CD4-positive, alpha-beta T cell treated with Interleukin-2 at 100 ng/mL for 4 hours (primary cell): ENCODE measurements around the gene REEP1.
"Not testable (repeated sequence)": the region's sequence is repeated elsewhere in the genome, so short reads cannot be mapped to it uniquely, and the experiment has no call there.

Source experiments
- DNase-seq: peaks from one replicate; pipeline ENCODE4 v3.0.0-alpha.2; 2020; ENCODE audit warnings: low spot score

The REEP1 gene

GRCh38 chr2:86283411-86284030, 53.9 kb downstream of the REEP1 start:
- DNase-seq = no peak

GRCh38 chr2:86281066-86281700, 56.2 kb downstream of the REEP1 start:
- DNase-seq = no peak

- no peak for DNase-seq
These were observed 57.2 kb downstream of the REEP1 start for GRCh38 chr2:86280191-86280667.

- DNase-seq = no peak
These were observed 61.5 kb downstream of the REEP1 start for GRCh38 chr2:86275962-86276361.

- DNase-seq = no peak
These were observed 62.0 kb downstream of the REEP1 start for GRCh38 chr2:86275384-86275799.

GRCh38 chr2:86274918-86275275, 62.5 kb downstream of the REEP1 start:
- no peak for DNase-seq

GRCh38 chr2:86274265-86274917, 63.0 kb downstream of the REEP1 start:
- DNase-seq = no peak

GRCh38 chr2:86272111-86272510, 65.3 kb downstream of the REEP1 start:
- no peak for DNase-seq

GRCh38 chr2:86271248-86271647, 66.2 kb downstream of the REEP1 start:
- no peak for DNase-seq

- DNase-seq = no peak
These were observed 73.5 kb downstream of the REEP1 start for GRCh38 chr2:86263956-86264355.

- no peak for DNase-seq
These were observed 76.4 kb downstream of the REEP1 start for GRCh38 chr2:86260978-86261377.

GRCh38 chr2:86258106-86258505, 79.3 kb downstream of the REEP1 start:
- DNase-seq = no peak

GRCh38 chr2:86256982-86257381, 80.4 kb downstream of the REEP1 start:
- no peak for DNase-seq

GRCh38 chr2:86256300-86256699, 81.1 kb downstream of the REEP1 start:
- no peak for DNase-seq

- DNase-seq = no peak
These were observed 82.6 kb downstream of the REEP1 start for GRCh38 chr2:86254576-86255538.

GRCh38 chr2:86253424-86253823, 84.0 kb downstream of the REEP1 start:
- no peak for DNase-seq

GRCh38 chr2:86251840-86252266, 85.6 kb downstream of the REEP1 start:
- DNase-seq = no peak

- no peak for DNase-seq
These were observed 87.6 kb downstream of the REEP1 start for GRCh38 chr2:86249579-86250391.

- no peak for DNase-seq
These were observed 88.2 kb downstream of the REEP1 start for GRCh38 chr2:86249176-86249575.

- DNase-seq = not testable (repeated sequence)
These were observed 92.2 kb downstream of the REEP1 start for GRCh38 chr2:86245222-86245621.

- DNase-seq = not testable (repeated sequence)
These were observed 92.6 kb downstream of the REEP1 start for GRCh38 chr2:86244781-86245180.
